Fibroblast of the aortic adventitia (primary cell): ENCODE measurements around the gene MIA2. TPM values are rescaled to one million over a fixed set of nuclear protein-coding genes. Genes with fewer than 3 reads are reported as not detected.
A peak's percentile ranks its signal among the peaks of the same experiment; 100 is the strongest.

Experiments used
- DNase-seq: peaks from one replicate; pipeline ENCODE4 v3.0.0-alpha.2; 2010; ENCODE audit warnings: low read depth
- H3K4me3 ChIP-seq: 2 replicates; pipeline ENCODE4 v1.5.1; 2011; ENCODE audit warnings: low read depth, mild to moderate bottlenecking, control low read depth, low read length, moderate library complexity
- CTCF ChIP-seq: IDR thresholded peaks from 2 replicates; pipeline ENCODE4 v1.5.1; 2011; ENCODE audit warnings: mild to moderate bottlenecking, low read length, control low read depth, inconsistent platforms; ENCODE audit not compliant: insufficient read depth
- total RNA-seq: library from RNA; depleted of rRNA; stranded (reverse); fragments of >200 nt; gene quantifications from 2 replicates; pipeline ENCODE4 v1.2.3, GENCODE V29; 2012; ENCODE audit warnings: low replicate concordance

MIA2 gene
- total RNA-seq, 1 donor, result 20.4 TPM

GRCh38 chr14:39372656-39373055 lies 138.9 kb downstream of the MIA2 start:
- DNase-seq, result peak; percentile 57
- no peak for TF ChIP-seq CTCF
- no peak overlapping the region for H3K4me3 ChIP-seq

- no peak overlapping the region for H3K4me3 ChIP-seq
- no peak for TF ChIP-seq CTCF
- peak; percentile 75 for DNase-seq
Measured at GRCh38 chr14:39374851-39375250, 141.1 kb downstream of the MIA2 start.

GRCh38 chr14:39376667-39377403 lies 143.1 kb downstream of the MIA2 start:
- peak; percentile 66 for DNase-seq
- TF ChIP-seq CTCF, result no peak
- peak overlapping the region; percentile 18 for H3K4me3 ChIP-seq

GRCh38 chr14:39381366-39381765 lies 147.7 kb downstream of the MIA2 start:
- no peak for TF ChIP-seq CTCF
- DNase-seq, result no peak
- H3K4me3 ChIP-seq, result no peak overlapping the region

GRCh38 chr14:39382463-39382862 lies 148.7 kb downstream of the MIA2 start:
- H3K4me3 ChIP-seq, result no peak overlapping the region
- DNase-seq, result no peak
- no peak for TF ChIP-seq CTCF

GRCh38 chr14:39383026-39383660 lies 149.4 kb downstream of the MIA2 start:
- H3K4me3 ChIP-seq, result no peak overlapping the region
- DNase-seq, result no peak
- TF ChIP-seq CTCF, result no peak

- H3K4me3 ChIP-seq, result no peak overlapping the region
- DNase-seq, result no peak
- TF ChIP-seq CTCF, result no peak
Measured at GRCh38 chr14:39383741-39384140, 150.0 kb downstream of the MIA2 start.
